GM23338 (cell line): Measurements from ENCODE around the gene APBA1. TPM values are rescaled to one million over a fixed set of nuclear protein-coding genes. Genes with fewer than 3 reads are reported as not detected.

Source experiments
- ATAC-seq: fragments of 200-7000 bp; cut with Tn5 transposase; 3 replicates; pipeline ENCODE4 v1.9.1; 2020
- DNase-seq: peaks from one replicate; pipeline ENCODE4 v3.0.0-alpha.2; 2015; ENCODE audit warnings: low spot score
- H2AFZ ChIP-seq: fragments of 200-600 bp; sonication (generic); 2 replicates; pipeline ENCODE4 v1.8.0; 2016; ENCODE audit warnings: antibody characterized with exemption, mild to moderate bottlenecking, moderate library complexity
- H3F3A ChIP-seq: fragments of 200-600 bp; sonication (generic); replicated peaks from 2 replicates; pipeline ENCODE4 v1.8.0; 2017; ENCODE audit warnings: antibody characterized with exemption, mixed run types, low read depth
- H3K27ac ChIP-seq: fragments of 200-600 bp; sonication (generic); 2 replicates; pipeline ENCODE4 v1.6.1; 2016; ENCODE audit warnings: low read depth
- H3K27me3 ChIP-seq: fragments of 200-600 bp; sonication (generic); 2 replicates; pipeline ENCODE4 v1.8.0; 2016; ENCODE audit warnings: mild to moderate bottlenecking, mixed run types, moderate library complexity; ENCODE audit not compliant: insufficient read depth
- H3K36me3 ChIP-seq: fragments of 200-600 bp; sonication (generic); 2 replicates; pipeline ENCODE4 v1.8.0; 2016; ENCODE audit warnings: mild to moderate bottlenecking; ENCODE audit not compliant: insufficient read depth
- H3K4me1 ChIP-seq: fragments of 200-600 bp; sonication (generic); 2 replicates; pipeline ENCODE4 v1.8.0; 2016; ENCODE audit warnings: mild to moderate bottlenecking, moderate library complexity; ENCODE audit not compliant: insufficient read depth
- H3K4me2 ChIP-seq: fragments of 200-600 bp; sonication (generic); 2 replicates; pipeline ENCODE4 v1.7.1; 2017; ENCODE audit warnings: mixed run types
- H3K4me3 ChIP-seq: fragments of 200-600 bp; sonication (generic); 2 replicates; pipeline ENCODE4 v1.6.1; 2016; ENCODE audit warnings: mixed run types
- H3K79me2 ChIP-seq: fragments of 200-600 bp; sonication (generic); replicated peaks from 2 replicates; pipeline ENCODE4 v1.8.0; 2017; ENCODE audit warnings: mild to moderate bottlenecking; ENCODE audit not compliant: insufficient read depth
- H3K9me2 ChIP-seq: fragments of 200-600 bp; sonication (generic); 2 replicates; pipeline ENCODE4 v1.8.0; 2017; ENCODE audit not compliant: insufficient read depth
- H4K20me1 ChIP-seq: fragments of 200-600 bp; sonication (generic); replicated peaks from 2 replicates; pipeline ENCODE4 v1.8.0; 2017; ENCODE audit warnings: mild to moderate bottlenecking; ENCODE audit not compliant: insufficient read depth
- H3K27ac Mint-ChIP-seq: 2 replicates; pipeline ENCODE4 v1.8.0; 2020; ENCODE audit warnings: inconsistent platforms, mild to moderate bottlenecking, moderate library complexity, mixed read lengths
- H3K27me3 Mint-ChIP-seq: 3 replicates; pipeline ENCODE4 v1.8.0; 2022; ENCODE audit warnings: low read depth, mild to moderate bottlenecking, moderate library complexity, mixed read lengths, inconsistent platforms; ENCODE audit not compliant: insufficient read depth, poor library complexity
- H3K36me3 Mint-ChIP-seq: 3 replicates; pipeline ENCODE4 v1.8.0; 2021; ENCODE audit warnings: low read depth, mild to moderate bottlenecking, inconsistent platforms, moderate library complexity, mixed read lengths
- H3K4me1 Mint-ChIP-seq: 3 replicates; pipeline ENCODE4 v1.8.0; 2020; ENCODE audit warnings: mild to moderate bottlenecking, inconsistent platforms, mixed read lengths
- H3K4me3 Mint-ChIP-seq: 3 replicates; pipeline ENCODE4 v1.8.0; 2021; ENCODE audit warnings: moderate library complexity, mild to moderate bottlenecking, inconsistent platforms, mixed read lengths
- H3K9me3 Mint-ChIP-seq: 3 replicates; pipeline ENCODE4 v1.8.0; 2020; ENCODE audit warnings: moderate library complexity, mild to moderate bottlenecking, inconsistent platforms, mixed read lengths
- CREB1 ChIP-seq: fragments of 250-450 bp; sonication (Bioruptor Pico); IDR thresholded peaks from 2 replicates; pipeline ENCODE4 v1.5.0; 2020; ENCODE audit warnings: low read depth, mild to moderate bottlenecking, moderate library complexity
- CTCF ChIP-seq, 2 experiments: fragments of 200-600 bp in 1 of 2; sonication (generic) in 1 of 2; conservative IDR thresholded peaks; 2 replicates each; pipeline versions ENCODE4 v1.5.1 to v1.6.1; 2016 to 2017; ENCODE audit warnings: antibody characterized with exemption in 2 of 2, low read depth in 2 of 2, mild to moderate bottlenecking in 2 of 2, moderate library complexity in 1 of 2
- EZH2 ChIP-seq: fragments of 200-600 bp; sonication (generic); IDR thresholded peaks from one replicate; pipeline ENCODE4 v1.8.0; 2017; ENCODE audit warnings: antibody characterized with exemption, mild to moderate bottlenecking, low read depth; ENCODE audit not compliant: unreplicated experiment
- EZH2phosphoT487 ChIP-seq: fragments of 200-600 bp; sonication (generic); IDR thresholded peaks from one replicate; pipeline ENCODE4 v1.8.1; 2018; ENCODE audit warnings: antibody characterized with exemption; ENCODE audit not compliant: unreplicated experiment
- JUNB ChIP-seq: IDR thresholded peaks from one replicate; pipeline ENCODE4 v1.6.1; 2016; ENCODE audit warnings: antibody characterized with exemption; ENCODE audit not compliant: unreplicated experiment
- NANOG ChIP-seq: IDR thresholded peaks from 2 replicates; pipeline ENCODE4 v1.6.1; 2016; ENCODE audit warnings: antibody characterized with exemption, borderline replicate concordance
- POLR2AphosphoS5 ChIP-seq: IDR thresholded peaks from 2 replicates; pipeline ENCODE4 v1.6.1; 2016; ENCODE audit warnings: antibody characterized with exemption, low read depth
- REST ChIP-seq: IDR thresholded peaks from one replicate; pipeline ENCODE4 v1.6.1; 2018; ENCODE audit warnings: antibody characterized with exemption; ENCODE audit not compliant: unreplicated experiment
- STAT1 ChIP-seq: IDR thresholded peaks from one replicate; pipeline ENCODE4 v1.6.1; 2016; ENCODE audit warnings: antibody characterized with exemption; ENCODE audit not compliant: unreplicated experiment
- ZNF114 ChIP-seq: fragments of 250-450 bp; sonication (Bioruptor Pico); IDR thresholded peaks from 2 replicates; pipeline ENCODE4 v1.5.0; 2020; ENCODE audit warnings: mild to moderate bottlenecking, moderate library complexity
- ZNF331 ChIP-seq: fragments of 250-450 bp; sonication (Bioruptor Pico); IDR thresholded peaks from 2 replicates; pipeline ENCODE4 v1.5.0; 2020; ENCODE audit warnings: low read depth, mild to moderate bottlenecking, moderate library complexity
- polyA plus RNA-seq: library from polyadenylated mRNA; unstranded; fragments of >200 nt; fragmentation: Nextera tagmentation; extraction: Ambion mirVana; gene quantifications from 2 replicates; pipeline ENCODE4 v1.2.1, GENCODE V29; 2016
- total RNA-seq: library from RNA; depleted of rRNA; stranded (reverse); fragments of >200 nt; shearing (Covaris generic); gene quantifications from 2 replicates; pipeline ENCODE4 v1.2.3, GENCODE V29; 2014
- TF ChIP-seq, protein P1 (sequence below): fragments of 250-450 bp; sonication (Bioruptor Pico); IDR thresholded peaks from 2 replicates; pipeline ENCODE4 v1.5.0; 2020; ENCODE audit warnings: mild to moderate bottlenecking, moderate library complexity

Gene APBA1
- total and polyA plus RNA-seq, 2 experiments from 2014 or later = 0.26 to 1.0 TPM

GRCh38 chr9:69380811-69381210 lies 291.4 kb downstream of the APBA1 start:
- Mint-ChIP-seq H3K9me3 (no peaks in the 10 kb centered on the region), H3K36me3 (no peaks in the 10 kb centered on the region; the same call in 2 of the 3 replicates), H3K27me3 (peaks cover 14% of the 10 kb centered on the region), H3K27ac (no peak overlapping the region), H3K4me3 (no peak overlapping the region), H3K4me1 (peaks cover 22% of the 10 kb centered on the region)
- no peak for ATAC-seq
- H3F3A ChIP-seq = no peaks in the 10 kb centered on the region
- TF ChIP-seq, protein P1, sequence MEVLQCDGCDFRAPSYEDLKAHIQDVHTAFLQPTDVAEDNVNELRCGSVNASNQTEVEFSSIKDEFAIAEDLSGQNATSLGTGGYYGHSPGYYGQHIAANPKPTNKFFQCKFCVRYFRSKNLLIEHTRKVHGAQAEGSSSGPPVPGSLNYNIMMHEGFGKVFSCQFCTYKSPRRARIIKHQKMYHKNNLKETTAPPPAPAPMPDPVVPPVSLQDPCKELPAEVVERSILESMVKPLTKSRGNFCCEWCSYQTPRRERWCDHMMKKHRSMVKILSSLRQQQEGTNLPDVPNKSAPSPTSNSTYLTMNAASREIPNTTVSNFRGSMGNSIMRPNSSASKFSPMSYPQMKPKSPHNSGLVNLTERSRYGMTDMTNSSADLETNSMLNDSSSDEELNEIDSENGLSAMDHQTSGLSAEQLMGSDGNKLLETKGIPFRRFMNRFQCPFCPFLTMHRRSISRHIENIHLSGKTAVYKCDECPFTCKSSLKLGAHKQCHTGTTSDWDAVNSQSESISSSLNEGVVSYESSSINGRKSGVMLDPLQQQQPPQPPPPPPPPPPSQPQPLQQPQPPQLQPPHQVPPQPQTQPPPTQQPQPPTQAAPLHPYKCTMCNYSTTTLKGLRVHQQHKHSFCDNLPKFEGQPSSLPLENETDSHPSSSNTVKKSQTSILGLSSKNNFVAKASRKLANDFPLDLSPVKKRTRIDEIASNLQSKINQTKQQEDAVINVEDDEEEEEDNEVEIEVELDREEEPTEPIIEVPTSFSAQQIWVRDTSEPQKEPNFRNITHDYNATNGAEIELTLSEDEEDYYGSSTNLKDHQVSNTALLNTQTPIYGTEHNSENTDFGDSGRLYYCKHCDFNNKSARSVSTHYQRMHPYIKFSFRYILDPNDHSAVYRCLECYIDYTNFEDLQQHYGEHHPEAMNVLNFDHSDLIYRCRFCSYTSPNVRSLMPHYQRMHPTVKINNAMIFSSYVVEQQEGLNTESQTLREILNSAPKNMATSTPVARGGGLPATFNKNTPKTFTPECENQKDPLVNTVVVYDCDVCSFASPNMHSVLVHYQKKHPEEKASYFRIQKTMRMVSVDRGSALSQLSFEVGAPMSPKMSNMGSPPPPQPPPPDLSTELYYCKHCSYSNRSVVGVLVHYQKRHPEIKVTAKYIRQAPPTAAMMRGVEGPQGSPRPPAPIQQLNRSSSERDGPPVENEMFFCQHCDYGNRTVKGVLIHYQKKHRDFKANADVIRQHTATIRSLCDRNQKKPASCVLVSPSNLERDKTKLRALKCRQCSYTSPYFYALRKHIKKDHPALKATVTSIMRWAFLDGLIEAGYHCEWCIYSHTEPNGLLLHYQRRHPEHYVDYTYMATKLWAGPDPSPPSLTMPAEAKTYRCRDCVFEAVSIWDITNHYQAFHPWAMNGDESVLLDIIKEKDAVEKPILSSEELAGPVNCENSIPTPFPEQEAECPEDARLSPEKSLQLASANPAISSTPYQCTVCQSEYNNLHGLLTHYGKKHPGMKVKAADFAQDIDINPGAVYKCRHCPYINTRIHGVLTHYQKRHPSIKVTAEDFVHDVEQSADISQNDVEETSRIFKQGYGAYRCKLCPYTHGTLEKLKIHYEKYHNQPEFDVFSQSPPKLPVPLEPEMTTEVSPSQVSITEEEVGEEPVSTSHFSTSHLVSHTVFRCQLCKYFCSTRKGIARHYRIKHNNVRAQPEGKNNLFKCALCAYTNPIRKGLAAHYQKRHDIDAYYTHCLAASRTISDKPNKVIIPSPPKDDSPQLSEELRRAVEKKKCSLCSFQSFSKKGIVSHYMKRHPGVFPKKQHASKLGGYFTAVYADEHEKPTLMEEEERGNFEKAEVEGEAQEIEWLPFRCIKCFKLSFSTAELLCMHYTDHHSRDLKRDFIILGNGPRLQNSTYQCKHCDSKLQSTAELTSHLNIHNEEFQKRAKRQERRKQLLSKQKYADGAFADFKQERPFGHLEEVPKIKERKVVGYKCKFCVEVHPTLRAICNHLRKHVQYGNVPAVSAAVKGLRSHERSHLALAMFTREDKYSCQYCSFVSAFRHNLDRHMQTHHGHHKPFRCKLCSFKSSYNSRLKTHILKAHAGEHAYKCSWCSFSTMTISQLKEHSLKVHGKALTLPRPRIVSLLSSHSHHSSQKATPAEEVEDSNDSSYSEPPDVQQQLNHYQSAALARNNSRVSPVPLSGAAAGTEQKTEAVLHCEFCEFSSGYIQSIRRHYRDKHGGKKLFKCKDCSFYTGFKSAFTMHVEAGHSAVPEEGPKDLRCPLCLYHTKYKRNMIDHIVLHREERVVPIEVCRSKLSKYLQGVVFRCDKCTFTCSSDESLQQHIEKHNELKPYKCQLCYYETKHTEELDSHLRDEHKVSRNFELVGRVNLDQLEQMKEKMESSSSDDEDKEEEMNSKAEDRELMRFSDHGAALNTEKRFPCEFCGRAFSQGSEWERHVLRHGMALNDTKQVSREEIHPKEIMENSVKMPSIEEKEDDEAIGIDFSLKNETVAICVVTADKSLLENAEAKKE (CRISPR knock-in tag) = no peak
- no peak for TF ChIP-seq NANOG
- TF ChIP-seq EZH2 = no peak
- TF ChIP-seq CTCF (conservative IDR thresholded peaks at IDR 0.05; ENCODE audit: low read depth in 2 of 2) = no peak
- TF ChIP-seq JUNB = no peak
- no peak for TF ChIP-seq POLR2AphosphoS5
- TF ChIP-seq ZNF114 (CRISPR knock-in tag) = no peak
- TF ChIP-seq CREB1 (CRISPR knock-in tag) = no peak
- no peak for TF ChIP-seq ZNF331 (CRISPR knock-in tag)
- no peak for TF ChIP-seq STAT1
- no peak for TF ChIP-seq EZH2phosphoT487
- no peak for TF ChIP-seq REST
- H3K36me3 ChIP-seq = 0 out of 2 replicates have a peak, but pooled peaks cover 2% of the 10 kb centered on the region
- no peaks in the 10 kb centered on the region for H4K20me1 ChIP-seq
- H3K9me2 ChIP-seq = peaks cover 3% of the 10 kb centered on the region; the same call in 1 of the 2 replicates
- no peaks in the 10 kb centered on the region for H3K27me3 ChIP-seq
- H3K27ac ChIP-seq = no peak overlapping the region
- no peaks in the 10 kb centered on the region for H3K79me2 ChIP-seq
- H3K4me3 ChIP-seq = no peak overlapping the region
- H3K4me1 ChIP-seq = 0 out of 2 replicates have a peak, but pooled peaks cover 8% of the 10 kb centered on the region
- DNase-seq = no peak
- no peak overlapping the region for H2AFZ ChIP-seq
- no peak overlapping the region for H3K4me2 ChIP-seq
